ENCODE data around the gene WDR59.

GRCh38 chr16:74850027-74850426 is 134.9 kb downstream of the WDR59 start:
- TF ChIP-seq CTBP1 (IDR thresholded peaks at IDR 0.05; ENCODE audit: borderline replicate concordance) (no peak), FOXM1 (IDR thresholded peaks at IDR 0.05; ENCODE audit: borderline replicate concordance) (no peak), TARDBP (IDR thresholded peaks at IDR 0.05) (no peak), NFRKB (IDR thresholded peaks at IDR 0.05) (no peak), SP1 (IDR thresholded peaks at IDR 0.05) (no peak)
